HG02840 (cell line): Measurements from ENCODE around the gene RPS16.
"Not testable (repeated sequence)": the region's sequence is repeated elsewhere in the genome, so short reads cannot be mapped to it uniquely, and the experiment has no call there.

Experiments used
- ATAC-seq: cut with Tn5 transposase; IDR thresholded peaks from one replicate; pipeline ENCODE4 v1.9.1; 2021; ENCODE audit warnings: mild to moderate bottlenecking, moderate library complexity, moderate number of reproducible peaks; ENCODE audit not compliant: unreplicated experiment, low FRiP score

Gene RPS16

DNA sequence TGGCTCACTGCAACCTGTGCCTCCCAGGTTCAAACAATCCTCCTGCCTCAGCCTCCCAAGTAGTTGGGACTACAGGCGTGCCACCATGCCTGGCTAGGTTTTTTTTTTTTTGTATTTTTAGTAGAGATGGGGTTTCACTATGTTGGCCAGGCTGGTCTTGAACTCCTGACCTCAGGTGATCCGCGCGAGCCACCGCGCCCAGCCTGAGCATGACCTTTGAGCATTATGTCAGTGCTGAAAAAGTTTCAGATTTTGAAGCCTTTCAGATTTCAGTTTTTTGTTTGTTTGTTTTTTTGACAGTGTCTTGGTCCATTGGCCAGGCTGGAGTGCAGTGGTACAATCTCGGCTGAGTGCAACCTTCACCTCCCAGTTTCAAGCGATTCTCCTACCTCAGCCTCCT, 15.5 kb upstream of the RPS16 start:
- ATAC-seq, result not testable (repeated sequence)

DNA sequence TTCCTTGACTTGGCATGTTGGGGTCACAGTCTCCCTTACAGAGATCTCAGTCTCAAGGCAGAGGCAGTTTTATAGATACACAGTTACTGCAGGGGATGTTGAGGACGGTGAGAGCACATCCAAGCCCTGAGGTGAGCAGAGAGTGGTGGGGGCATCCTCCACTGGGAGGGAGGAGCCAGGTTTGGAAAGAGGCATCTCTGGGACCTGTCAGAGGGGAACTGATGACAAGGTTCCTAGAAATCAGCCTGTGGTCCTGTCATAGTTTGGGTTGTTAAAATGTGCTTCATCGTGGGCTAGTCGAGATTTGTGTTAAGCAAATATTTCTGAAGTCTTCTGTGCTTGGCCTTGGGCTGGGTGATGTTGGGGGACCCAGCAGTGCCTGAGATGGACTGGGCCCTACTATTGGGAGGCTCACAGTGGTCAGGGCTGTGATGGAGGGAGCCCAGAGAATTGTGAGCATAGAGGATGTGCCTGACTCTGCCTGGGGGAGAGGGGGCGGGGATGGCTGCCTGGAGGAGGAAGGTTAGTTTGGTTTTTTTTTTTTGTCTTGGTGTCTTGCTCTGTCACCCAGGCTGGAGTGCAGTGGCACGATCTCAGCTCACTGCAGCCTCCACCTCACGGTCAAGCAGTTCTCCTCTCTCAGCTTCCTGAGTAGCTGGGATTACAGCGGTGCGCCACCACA, 13.5 kb upstream of the RPS16 start:
- ATAC-seq, result no peak

DNA sequence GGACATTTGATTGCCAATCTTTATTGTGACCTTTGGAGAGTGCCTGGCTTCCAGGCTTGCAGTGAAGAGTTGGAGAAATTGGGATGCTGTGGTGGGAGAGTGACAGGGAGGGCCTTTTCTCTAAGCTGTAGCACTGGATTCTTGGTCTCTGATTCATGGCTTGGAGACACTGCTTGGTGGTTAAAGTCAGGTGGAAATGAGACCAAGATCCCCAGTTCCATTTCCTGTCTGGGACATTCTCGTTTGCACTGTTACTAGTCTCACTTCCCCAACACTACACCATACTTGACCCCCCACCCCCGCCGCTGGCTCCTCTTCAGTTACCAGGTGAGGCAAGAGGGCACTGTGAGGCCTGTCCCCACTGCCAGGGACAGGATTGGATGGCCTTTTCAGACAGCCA, 12.5 kb upstream of the RPS16 start:
- no peak for ATAC-seq

DNA sequence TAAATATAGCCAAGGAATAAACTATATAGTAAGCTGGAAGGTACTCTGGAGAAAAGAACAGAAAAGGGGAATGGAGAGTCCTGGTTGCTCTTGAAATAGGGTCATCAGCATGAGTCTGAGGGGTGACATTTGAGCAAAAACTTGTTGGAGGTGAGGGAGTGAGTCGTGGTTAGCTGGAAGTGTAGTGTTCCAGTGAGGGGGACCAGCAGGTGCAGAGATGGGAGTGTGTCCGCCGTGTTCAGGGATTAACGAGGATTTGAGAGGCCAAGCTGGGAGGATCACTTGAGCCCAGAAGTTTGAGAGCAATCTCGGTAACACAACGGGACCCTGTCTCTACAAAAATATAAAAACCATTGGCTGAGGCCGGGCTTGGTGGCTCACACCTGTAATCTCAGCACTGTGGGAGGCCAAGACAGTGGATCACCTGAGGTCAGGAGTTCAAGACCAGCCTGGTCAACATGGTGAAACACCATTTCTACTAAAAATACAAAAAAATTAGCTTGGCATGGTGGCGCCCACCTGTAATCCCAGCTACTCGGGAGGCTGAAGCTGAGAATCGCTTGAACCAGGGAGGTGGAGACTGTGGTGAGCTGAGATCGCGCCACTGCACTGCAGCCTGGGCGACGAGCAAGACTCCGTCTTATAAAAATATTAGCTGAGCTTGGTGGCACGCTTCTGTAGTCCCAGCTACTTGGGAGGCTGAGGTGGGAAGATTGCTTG, 10.8 kb upstream of the RPS16 start:
- ATAC-seq, result no peak

DNA sequence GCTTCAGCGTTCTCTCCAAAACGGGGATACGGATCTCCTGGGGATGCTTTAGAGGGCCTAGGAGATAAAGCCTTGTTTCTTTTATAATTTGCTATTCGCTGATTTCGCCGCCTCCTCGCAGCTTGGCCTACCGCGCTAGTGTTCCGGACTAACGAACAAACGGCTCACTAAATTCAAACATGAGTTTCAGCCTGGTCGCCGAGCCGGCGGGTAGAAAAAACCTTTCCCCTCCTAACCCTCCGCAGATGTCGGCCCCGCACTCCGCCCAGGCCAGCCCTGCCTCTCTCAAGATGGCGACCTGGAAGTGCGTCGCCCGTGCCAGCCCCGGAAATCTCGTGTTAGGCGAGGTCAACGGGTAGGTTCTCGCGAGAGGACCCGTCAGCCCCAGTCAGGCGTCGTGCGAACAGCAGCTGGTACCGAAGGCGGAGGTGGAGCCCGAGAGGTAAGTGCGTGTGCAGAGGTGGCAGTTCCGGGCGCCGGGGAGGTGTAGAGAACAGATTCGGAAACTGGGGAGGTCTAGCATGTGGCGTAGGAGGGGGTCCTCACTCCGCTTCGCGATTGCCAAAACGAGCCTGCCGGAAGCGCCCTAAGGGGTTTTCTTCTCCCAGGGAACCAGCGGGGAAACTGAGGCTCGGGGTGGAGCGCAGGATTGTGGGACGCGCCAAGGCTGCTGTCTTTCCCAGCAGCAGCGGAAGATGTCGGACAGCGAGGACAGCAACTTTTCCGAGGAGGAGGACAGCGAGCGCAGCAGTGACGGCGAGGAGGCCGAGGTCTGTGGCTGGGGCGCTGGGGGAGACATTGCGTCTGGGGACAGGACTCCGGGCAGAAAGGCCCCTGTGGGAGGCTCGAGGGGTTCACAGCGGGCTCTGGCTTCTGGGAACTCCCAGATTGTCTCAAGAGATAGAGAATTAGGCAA, 9.7 kb upstream of the RPS16 start, which contains the start of gene SUPT5H:
SUPT5H (plus strand) TSS at position 387 of the 916 bp plus-strand sequence; CDS start at position 696, 309 bp downstream.
- peak; percentile 84 for ATAC-seq

- ATAC-seq, result no peak
Measured at GRCh38 chr19:39444598-39445195, 8.9 kb upstream of the RPS16 start.

GRCh38 chr19:39438270-39438934, 2.7 kb upstream of the RPS16 start:
- ATAC-seq, result no peak

GRCh38 chr19:39436350-39436716, 584 bp upstream of the RPS16 start:
- no peak for ATAC-seq

DNA sequence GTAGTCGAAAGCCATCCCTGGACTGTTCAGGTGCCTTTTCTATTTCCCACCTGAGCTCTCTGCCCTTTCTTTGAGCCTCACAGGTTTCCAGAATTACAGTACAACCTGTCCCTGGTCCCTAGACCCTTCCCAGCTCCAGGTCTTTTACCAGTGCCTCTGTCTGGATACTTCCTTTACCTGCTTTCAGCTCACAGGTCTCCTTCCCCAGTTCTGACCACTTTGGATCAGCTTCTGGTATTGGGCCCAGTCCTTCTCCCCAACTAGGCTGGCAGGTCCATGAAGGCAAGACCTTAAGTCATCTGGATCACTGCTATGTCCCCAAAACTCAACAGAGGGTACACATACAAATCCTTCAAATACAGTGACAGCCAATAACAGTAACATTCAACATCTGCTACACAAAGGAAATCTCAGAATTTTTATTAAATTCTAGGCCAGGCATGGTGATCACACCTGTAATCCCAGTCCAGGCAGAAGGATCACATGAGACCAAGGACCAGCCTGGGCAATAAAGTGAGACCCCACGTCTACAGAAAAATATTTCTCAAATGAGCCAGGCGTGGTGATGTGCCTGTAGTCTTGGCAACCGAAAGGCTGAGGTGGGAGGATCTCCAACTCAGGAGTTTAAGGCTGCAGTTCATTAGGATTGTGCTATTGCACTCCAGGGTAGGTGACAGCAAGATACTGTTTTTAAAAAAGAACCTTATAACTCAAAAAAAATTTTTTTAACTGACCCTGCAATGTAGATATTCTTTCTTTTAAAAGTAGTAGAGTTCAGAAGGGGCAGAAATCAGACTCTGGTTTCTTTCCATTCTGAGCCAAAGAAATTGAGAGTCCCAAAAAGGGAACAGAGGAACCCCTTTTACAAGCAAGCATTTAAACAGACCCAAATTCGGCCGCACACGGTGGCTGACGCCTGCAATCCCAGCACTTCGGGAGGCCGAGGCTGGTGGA, 1.3 kb downstream of the RPS16 start:
- ATAC-seq, result no peak

GRCh38 chr19:39433480-39434079, 2.2 kb downstream of the RPS16 start:
- ATAC-seq, result no peak

DNA sequence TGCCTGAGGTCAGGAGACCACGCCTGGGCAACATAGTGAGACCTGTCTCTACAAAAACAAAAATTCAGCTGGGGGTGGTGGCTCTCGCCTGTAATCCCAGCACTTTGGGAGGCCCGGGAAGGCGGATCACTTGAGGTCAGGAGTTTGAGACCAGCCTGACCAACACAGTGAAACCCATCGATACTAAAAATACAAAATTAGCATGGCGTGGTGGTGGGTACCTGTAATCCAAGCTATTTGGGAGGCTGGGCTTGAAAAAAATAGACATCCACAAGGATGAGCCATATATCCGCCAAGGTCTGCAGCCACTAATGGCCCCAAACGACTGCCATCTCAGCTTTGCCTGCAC, 3.1 kb downstream of the RPS16 start:
- ATAC-seq, result no peak

- no peak for ATAC-seq
Measured at GRCh38 chr19:39430675-39431593, 4.8 kb downstream of the RPS16 start.

- ATAC-seq, result no peak
Measured at GRCh38 chr19:39428283-39429112, 7.3 kb downstream of the RPS16 start.

DNA sequence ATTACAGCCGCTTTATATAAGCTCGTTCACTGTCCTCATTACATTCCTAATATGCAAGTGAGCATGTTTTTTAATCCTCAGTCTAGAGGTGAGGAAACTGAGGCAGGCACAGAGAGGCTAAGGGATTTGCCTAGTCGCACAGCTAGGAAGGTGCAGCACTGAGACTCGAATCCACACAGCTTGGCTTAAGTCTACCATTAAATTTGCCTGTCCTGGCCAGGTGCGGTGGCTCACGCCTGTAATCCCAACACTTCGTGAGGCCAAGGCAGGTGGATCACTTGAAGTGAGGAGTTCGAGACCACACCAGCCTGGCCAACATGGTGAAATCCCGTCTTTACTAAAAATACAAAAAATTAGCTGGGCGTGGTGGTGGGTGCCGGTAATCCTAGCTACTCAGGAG, 8.0 kb downstream of the RPS16 start:
- ATAC-seq, result no peak

DNA sequence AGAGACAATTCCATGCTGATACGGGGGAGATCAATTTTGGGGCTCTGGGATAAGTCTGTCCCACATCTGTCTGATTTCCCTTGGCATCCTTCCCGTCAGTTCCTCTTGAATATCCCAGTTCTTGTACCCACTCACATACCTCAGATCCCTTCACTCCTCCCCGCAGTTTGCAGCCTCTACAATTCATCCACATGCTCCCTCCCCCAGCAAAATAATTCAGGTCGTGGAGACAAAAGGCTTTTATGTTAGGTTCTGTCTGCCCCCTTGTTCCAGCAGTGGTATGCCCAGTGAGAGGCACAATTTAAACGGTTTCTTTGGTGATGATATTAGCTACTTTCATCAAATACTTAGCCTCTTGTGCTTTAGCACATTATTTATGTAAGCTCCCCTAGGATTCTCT, 9.6 kb downstream of the RPS16 start:
- no peak for ATAC-seq

- ATAC-seq, result no peak
Measured at GRCh38 chr19:39425744-39426143, 10.0 kb downstream of the RPS16 start.

DNA sequence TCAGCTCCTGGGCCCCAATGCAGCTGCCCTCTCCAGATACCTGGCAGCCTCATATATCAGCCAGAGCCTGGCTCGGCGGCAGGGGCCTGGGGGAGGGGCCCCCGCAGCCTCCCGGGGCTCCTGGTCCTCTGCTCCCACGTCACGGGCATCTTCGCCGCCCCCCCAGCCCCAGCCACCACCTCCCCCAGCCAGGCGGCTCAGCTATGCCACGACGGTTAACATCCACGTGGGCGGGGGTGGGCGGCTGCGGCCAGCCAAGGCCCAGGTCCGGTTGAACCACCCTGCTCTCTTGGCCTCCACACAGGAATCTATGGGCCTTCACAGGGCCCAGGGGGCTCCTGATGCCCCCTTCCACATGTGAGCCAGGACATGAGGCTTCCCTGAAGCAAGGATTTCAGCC, 10.8 kb downstream of the RPS16 start:
- no peak for ATAC-seq
